Measurements from ENCODE around the gene MAN2A1.
"Not testable (repeated sequence)": the region's sequence is repeated elsewhere in the genome, so short reads cannot be mapped to it uniquely, and the experiment has no call there.

The MAN2A1 gene

DNA sequence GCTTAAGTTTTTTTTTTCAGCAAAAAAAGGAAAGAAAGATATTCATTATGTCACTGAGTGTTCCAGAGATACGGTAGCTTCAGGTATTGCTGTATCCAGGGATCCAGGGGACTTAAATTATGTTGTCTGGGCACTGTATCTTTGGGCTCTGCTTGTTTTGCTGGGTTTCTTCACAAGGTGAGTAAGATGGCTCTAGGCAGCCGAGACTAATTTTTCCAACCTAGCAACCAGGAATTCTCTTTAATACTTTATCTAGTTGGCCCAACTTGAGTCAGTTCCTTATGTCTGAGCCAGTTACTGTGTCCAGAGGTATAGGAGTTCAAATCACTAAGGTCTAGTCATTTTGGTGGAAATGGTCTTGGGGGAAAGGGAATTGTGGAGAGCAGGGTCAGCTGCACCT lies 66.0 kb downstream of the MAN2A1 start:
- no peak for DNase-seq (ENCODE audit: low spot score)

DNA sequence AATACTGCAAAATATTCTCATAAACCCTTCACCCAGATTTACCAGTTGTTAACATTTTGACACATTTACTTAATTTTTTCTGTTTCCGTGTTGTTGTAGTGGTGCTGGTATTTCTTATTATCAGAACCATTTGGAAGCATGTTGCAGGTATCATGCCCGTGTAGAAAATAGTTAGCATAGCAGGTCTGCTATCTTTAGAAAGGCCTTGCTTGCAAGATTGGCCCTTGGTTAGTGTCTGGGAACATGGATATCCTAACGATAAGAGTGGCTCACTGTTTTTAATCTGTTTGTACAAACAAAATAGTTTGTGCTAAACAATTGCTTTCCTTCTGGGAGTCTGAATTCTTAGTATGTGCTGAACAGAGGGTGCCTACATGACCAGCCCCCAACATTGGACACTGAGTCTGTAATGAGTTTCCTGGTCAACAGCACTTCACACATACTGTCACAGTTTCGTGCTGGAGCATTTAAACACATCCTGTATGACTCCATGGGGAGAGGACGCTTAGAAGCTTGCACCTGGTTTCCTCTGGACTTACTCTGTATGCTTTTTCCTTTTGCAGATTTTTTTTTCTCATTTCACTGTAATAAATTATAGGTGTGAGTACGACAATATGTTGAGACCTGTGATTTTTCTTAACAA lies 66.9 kb downstream of the MAN2A1 start:
- no peak for DNase-seq (ENCODE audit: low spot score)

DNA sequence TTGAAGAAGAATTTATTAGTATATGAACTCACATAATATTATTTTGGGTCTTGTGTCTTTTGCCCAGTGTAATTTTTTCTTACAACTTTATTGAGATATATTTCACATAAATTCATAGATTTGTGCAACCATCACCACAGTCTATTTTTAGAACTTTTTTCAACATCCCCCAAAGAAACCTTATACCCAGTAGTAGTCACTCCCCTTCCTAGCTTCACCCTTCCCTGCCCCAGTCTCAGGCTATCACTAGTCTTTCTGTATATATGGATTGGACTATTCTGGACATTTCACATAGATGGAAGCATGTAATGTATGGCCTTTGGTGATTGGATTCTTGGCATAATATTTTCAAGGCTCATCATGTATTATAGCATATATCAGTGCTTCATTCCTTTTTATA lies 67.8 kb downstream of the MAN2A1 start:
- no peak for DNase-seq (ENCODE audit: low spot score)

DNA sequence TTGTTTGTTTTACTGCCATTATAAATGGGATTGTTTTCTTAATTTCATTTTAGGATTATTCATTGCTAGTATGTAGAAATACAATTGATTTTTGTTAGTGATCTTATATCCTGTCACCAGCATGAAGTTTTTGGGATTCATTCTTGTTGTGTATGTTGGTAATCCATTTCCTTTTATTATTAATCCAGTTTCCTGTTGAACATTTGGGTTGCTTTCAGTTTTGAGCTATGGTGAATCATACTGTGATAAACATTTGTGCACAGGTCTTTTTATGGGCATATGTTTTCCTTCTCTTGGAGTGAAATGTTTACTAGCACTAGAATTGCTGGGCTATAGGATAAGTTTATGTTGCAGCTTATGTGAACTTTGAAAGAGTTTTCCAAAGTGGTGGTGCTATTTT lies 69.6 kb downstream of the MAN2A1 start:
- no peak for DNase-seq (ENCODE audit: low spot score)

DNA sequence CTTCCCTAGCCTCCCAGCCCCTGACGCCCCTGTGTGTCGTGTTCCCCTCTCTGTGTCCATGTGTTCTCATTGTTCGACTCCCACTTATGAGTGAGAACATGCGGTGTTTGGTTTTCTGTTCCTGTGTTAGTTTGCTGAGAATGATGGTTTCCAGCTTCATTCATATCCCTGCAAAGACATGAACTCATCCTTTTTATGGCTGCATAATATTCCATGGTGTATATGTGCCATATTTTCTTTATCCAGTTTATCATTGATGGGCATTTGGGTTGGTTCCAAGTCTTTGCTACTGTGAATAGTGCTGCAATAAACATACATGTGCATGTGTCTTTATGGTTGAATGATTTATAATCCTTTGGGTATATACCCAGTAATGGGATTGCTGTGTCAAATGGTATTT lies 70.4 kb downstream of the MAN2A1 start:
- DNase-seq (ENCODE audit: low spot score), result not testable (repeated sequence)

DNA sequence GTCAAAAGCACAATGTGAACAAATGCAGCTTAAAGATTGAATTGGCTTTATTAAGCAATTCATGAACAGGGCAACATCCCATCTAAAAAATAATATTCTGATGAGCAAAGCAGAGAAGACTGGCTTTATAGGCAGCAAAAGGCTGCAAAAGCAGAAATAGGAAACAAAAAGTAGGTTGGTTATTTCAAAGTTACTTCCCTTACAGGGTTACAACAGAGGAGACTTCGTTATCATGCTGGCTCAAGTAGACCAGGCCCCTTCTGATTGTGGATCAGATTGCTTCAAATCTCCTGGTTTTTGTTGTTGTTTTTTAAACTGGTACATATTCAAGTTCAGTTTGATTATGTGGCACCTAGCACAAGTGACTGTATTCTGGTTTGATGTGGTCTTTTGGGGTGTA lies 73.1 kb downstream of the MAN2A1 start:
- DNase-seq (ENCODE audit: low spot score), result no peak

DNA sequence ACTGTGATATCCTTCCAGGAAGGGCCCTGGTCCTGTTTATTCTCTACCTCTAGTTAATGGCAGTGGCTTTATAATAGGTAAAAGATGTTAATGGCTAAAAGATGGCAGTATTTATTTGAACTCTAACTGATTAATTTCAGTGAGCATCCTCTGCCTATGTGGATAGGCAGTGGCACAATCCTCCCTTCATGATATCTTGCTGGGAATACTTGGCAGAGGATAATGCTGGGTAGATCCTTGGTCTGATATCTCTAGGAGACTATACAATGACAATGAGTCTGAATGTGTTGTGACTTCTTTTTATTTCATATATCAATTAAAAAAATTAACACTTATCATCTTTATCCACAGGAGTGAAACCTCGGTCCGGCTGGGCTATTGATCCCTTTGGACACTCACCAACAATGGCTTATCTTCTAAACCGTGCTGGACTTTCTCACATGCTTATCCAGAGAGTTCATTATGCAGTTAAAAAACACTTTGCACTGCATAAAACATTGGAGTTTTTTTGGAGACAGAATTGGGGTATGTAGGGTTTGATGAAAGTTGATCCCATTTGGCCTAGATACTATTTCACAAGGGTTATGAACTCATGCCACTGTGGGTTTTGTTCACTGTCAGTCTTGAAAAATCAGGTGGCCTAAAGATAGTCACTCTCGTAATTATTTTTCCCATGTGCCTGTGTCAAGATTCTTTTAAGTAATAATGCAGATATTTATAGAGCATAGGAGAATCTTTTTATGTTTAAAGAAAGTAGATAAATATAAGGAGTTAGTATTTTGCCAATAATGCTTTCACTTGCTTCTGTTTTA lies 77.7 kb downstream of the MAN2A1 start:
- no peak for DNase-seq (ENCODE audit: low spot score)

DNA sequence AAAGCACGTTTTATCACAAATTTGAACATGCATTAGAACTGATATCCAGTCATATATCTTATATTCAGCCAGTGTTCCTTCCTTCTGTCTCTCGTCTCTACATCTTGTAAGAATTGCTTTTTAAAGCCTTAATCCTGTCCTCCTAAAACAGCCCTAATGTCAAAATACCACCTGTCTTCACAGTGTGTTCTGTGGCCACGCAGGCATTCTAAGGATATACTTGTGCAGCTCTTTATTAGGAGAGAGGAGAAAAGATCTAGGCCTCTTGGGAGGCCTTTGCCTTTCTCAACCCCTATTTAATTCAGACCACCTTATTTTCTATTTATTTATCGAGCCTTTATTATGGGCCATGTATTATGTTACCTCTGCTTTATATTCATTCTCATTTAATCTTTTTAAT lies 78.3 kb downstream of the MAN2A1 start:
- DNase-seq (ENCODE audit: low spot score), result no peak

DNA sequence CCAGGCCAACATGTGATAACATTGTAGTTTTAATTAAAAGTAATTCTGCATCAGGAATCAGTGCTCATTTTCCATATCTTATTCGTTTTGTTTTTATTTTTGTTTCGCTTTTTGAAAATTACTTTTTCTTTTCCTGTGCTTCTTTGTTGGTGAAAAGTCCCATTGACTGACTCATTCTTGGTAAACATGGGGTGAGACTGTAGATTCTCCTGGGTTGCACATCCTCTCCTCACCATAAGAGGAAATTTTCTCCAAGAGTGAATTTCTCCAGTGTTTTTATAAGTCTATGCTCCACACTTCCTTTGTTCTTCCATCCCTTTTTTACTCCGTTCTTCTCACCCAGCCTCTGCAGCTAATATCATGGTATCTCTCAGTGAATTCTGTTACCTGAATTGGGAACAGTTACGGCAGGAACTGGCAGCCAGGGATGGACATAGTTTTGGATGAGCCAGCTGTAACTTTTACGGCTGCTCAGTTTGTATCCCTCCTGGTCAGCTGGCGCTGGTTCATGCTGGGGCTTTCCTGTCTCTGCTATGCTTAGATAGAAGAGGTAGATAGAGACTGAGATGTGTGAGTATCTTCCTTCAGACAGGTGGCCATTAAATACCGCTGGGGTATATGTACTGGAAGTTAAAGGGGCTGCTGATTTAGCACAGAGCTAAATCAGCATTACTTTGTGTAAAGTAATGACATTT lies 80.0 kb downstream of the MAN2A1 start:
- DNase-seq (ENCODE audit: low spot score), result no peak

DNA sequence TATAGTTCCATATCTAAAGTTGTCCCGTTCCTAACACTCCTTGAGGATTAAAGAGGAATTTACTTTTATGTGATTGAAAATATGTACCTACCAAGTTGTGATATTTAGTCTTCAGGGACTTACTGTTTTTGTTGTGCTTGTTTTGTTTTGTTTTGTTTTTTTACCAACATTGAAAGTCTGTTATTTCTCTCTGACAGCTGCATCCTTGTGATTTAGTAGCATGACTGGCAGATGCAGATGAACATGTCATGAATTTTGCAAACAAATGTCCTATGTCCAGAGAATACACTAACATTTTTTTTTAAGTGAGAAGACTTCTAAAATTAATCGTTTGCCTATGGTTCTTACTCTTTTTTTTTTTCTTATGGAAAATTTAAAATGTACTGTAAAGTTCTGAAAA lies 85.4 kb downstream of the MAN2A1 start:
- DNase-seq (ENCODE audit: low spot score), result no peak

DNA sequence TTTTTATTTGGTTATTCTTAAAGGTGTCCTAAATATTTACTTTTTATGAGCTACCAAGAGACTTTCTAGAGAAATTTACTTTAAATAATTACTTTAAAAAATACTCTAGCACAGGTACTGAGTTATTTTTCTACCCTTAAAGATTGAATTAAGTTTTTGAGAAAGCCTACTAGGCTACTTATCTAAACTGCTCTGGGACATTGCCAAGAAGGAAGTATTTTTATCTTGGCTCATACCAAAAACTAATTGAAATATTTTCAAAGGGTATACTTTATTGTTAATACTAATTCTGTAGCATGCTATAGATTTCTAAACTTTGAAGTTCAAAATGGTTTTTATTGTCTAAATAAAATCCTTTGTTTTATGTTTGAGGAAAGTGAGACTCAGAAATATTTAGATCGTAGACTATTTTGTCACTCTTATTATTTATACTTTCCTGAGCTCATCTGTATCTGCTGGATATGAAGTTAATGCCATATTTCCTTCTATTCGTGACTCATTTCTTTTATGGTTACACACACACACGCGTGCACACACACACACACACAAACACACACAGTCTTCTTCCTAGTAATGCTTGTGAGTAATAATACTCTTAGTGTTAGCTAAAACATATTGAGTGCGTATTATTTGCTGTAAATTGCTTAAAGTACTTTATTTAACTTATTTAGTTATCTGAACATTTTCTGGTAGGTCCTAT lies 89.5 kb downstream of the MAN2A1 start:
- DNase-seq (ENCODE audit: low spot score), result no peak

DNA sequence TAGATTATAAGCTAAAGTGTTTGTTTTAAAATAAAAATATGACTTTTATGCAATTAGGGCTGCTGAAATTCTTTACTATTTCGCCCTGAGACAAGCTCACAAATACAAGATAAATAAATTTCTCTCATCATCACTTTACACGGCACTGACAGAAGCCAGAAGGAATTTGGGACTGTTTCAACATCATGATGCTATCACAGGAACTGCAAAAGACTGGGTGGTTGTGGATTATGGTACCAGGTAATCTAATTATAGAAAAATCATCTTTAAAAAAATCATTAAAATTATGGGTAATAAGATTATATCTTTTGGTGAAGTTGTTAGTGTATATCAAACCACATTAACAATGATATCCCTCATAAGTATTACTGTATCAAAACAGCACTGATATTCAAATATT lies 95.0 kb downstream of the MAN2A1 start:
- DNase-seq (ENCODE audit: low spot score), result no peak

DNA sequence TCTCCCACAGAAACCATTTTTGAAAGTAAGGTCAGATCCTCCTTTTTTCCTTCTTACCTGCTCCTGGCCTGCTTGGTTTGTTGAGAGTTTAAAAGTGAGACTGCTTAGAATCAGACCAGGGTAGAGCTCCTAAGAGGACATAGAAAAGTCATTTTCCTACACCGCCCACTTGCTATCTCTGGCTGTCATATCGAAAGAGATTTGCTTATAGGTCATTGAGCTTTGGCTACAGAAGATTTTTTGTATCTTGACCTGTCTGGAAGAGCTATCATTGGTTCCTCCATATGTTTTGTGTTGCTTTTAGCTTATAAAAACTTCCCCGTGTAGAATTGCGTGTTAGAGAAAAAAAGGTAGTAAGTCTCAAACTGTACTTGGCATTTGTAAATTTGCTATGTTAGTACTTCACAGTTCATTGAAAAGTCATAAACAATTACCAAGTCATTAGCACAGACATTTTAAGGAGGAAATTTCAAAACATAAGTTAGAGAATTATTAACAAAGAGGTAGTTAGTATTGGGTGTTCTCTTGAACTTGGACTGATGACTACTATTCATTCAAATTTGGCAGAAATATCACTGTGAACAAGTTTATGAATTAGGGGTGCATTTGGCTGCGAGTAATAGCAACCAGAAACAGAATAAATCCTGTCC lies 96.6 kb downstream of the MAN2A1 start:
- DNase-seq (ENCODE audit: low spot score), result no peak

DNA sequence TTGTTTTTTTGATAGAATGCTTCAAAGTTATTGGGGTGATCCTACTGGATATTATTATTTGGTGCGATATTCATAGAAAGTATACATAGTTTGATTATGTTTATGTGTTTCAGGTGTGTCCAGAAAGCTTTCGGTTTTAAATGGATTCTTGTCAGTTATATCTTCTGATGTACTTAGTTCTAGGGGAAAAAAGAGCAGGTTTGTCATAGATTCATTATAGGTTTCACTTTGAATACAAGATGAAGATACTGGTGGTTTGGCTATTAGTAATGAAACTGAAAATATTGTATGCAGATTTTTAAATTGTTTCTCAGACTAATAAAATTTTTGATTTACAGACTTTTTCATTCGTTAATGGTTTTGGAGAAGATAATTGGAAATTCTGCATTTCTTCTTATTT lies 98.9 kb downstream of the MAN2A1 start:
- no peak for DNase-seq (ENCODE audit: low spot score)

DNA sequence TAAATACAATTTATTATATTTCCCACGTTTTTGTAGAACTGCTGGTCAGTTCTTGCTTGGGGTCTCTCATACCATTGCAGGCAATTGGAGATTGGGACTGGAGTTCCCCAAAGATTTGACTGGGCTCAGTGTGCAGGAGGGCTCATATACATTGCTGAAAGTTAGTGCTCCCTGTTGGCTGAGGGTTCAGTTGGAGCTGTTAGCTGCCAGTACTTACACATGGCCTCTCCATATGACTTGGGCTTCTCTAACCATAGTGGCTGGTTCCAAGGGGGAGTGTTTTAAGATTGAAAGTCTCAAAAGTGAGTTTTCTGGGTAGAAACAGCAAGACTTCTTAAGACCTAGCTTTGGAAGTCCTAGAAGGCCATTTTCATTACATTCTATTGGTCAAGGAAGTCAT lies 102.9 kb downstream of the MAN2A1 start:
- DNase-seq (ENCODE audit: low spot score), result no peak

DNA sequence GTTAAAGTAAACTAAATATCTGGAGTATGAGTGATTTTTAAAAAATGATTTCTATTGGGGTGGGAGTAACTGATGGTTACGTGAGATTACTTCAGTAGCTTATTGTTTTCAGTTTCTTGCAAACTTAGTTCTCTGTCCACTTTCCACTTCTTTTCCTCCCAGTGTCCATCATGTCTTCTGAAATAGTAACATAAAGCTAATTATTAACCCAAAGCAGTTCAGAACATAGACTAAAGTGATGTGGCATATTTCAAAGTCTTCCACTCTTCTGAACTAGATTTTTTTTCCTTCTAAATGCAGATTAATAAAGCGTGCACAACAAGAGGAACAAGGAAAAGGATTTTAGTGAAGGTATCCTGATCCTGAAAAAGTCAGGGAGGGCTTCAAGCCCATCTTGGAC lies 114.1 kb downstream of the MAN2A1 start:
- no peak for DNase-seq (ENCODE audit: low spot score)

DNA sequence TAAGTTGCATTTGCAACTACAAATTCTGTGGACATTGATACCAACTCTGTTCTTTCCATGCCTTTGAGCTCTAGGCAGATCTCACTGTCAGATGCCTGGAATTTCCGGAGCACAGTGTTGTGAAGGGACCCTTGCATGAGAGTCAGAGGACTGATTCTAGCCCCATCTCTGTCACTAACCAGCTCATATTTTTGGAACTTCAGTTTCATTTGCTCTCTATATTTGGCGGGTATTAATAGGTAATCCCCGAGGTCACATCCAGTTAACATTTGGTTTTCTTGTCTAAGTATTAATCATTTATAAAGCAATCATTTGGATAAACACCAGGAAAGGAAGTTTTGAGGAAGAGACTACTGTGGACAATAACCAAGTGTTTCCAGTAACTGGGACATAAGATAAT lies 115.7 kb downstream of the MAN2A1 start:
- no peak for DNase-seq (ENCODE audit: low spot score)

DNA sequence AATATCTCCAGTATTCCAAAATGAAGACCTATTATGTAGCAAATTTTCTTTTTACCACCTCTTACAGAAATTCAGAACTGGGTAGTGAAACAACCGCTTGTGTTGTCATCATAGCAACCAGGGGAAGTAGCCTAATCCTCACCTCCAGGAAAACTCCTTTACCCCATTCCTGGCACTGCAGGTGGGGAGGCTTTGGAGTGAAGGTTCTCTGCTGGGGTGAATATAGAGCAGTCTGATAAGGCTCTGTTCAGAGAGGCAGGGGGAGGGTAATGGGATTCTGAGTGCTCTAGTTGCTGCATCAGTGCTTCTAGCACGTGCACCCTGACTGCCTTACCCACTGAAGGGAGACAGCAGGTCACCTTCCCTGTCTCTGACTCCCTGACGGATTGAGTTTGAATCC lies 116.2 kb downstream of the MAN2A1 start:
- peak; percentile 18 for DNase-seq (ENCODE audit: low spot score)

DNA sequence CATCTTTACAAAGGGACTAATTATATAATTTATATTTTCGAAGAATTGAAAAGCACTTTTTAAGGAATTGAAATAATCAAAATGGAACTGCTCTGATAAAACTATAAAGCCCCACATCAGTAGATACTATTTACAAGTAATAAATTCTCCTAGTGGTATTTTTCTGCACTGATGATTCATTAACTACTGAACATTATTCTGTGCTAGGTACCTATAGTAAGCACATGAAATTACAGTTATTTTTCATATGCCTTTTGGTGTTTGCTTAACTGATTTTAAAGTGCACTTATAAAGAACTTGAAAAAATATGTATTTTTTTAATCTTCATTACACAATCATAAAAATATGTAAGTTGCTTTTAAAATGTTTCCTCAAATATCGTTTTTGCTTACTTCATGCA lies 123.0 kb downstream of the MAN2A1 start:
- DNase-seq (ENCODE audit: low spot score), result no peak

DNA sequence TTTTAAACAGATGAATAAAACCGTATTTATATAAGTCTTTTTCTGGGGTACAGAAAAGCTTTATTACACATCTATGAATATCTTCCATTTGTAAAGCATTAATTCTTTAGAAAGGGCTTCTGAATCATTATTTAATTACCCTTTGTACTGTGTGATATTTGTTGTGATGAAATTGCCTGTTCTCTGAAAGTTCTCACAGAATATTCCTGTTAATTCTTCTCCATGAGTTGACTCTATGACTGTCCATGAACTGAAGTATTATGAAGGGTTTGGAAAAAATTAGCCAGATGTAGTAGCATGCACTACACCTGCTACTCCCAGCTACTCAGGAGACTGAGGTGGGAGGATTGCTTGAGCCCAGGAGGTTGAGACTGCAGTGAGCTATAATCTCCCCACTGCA lies 127.0 kb downstream of the MAN2A1 start:
- DNase-seq (ENCODE audit: low spot score), result no peak

DNA sequence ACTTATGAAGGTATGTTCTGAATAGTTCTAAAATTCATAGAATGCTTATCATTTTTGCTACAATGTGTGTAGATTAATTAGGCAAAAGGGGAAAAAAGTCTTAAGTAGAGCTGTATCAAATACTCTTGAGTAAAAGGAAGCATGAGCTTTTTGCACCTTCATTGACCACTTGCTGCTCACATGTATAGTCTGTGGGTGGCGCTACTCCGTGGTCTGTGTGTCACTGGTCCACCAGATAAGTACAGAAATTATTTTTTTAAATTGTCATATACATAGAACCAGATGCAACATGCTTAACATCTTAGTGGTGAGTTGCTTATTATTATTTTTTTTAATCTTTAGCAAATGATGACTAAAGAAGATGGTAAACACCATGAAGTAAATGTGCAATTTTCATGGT lies 130.2 kb downstream of the MAN2A1 start:
- no peak for DNase-seq (ENCODE audit: low spot score)

DNA sequence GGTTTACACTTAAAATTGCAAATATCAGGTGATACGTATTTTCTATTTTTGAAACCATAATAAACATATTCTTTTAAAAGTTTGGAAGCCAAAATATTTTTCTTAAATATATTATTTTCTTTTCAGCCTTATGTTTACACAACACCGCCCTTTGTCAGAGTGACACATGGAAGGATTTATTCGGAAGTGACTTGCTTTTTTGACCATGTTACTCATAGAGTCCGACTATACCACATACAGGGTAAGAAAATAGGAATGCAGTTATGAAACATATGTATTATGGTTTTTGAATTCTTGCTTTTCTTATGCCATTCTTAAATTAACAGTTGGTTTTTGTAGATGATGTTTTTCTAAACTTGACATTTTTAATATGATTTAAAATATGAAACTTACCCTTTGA lies 133.9 kb downstream of the MAN2A1 start:
- DNase-seq (ENCODE audit: low spot score), result no peak

Measured in iPS-NIHi11 (cell line).